GM18909 (cell line): ENCODE results near the gene GLRA1.
A peak's percentile ranks its signal among the peaks of the same experiment; 100 is the strongest.
"Not testable (repeated sequence)": the region's sequence is repeated elsewhere in the genome, so short reads cannot be mapped to it uniquely, and the experiment has no call there.

Experiments
- ATAC-seq: cut with Tn5 transposase; IDR thresholded peaks from one replicate; pipeline ENCODE4 v1.9.1; 2021; ENCODE audit warnings: mild to moderate bottlenecking; ENCODE audit not compliant: unreplicated experiment, poor library complexity

GLRA1 gene

GRCh38 chr5:151886546-151887275 lies 37.9 kb downstream of the GLRA1 start:
- ATAC-seq, result no peak

- ATAC-seq, result no peak
Measured at GRCh38 chr5:151885138-151885908, 39.3 kb downstream of the GLRA1 start.

GRCh38 chr5:151881621-151882225 lies 42.9 kb downstream of the GLRA1 start:
- ATAC-seq, result no peak

GRCh38 chr5:151880324-151880723 lies 44.3 kb downstream of the GLRA1 start:
- ATAC-seq, result no peak

- ATAC-seq, result no peak
Measured at GRCh38 chr5:151873701-151874100, 51.0 kb downstream of the GLRA1 start.

- ATAC-seq, result no peak
Measured at GRCh38 chr5:151872701-151873100, 52.0 kb downstream of the GLRA1 start.

GRCh38 chr5:151870820-151871219 lies 53.8 kb downstream of the GLRA1 start:
- no peak for ATAC-seq

GRCh38 chr5:151870271-151870670 lies 54.4 kb downstream of the GLRA1 start:
- no peak for ATAC-seq

GRCh38 chr5:151869843-151870242 lies 54.8 kb downstream of the GLRA1 start:
- no peak for ATAC-seq

- ATAC-seq, result no peak
Measured at GRCh38 chr5:151868451-151868850, 56.2 kb downstream of the GLRA1 start.

GRCh38 chr5:151864061-151864748 lies 60.4 kb downstream of the GLRA1 start:
- no peak for ATAC-seq

GRCh38 chr5:151863566-151863965 lies 61.1 kb downstream of the GLRA1 start:
- ATAC-seq, result no peak

- peak; percentile 68 for ATAC-seq
Measured at GRCh38 chr5:151862811-151863472, 61.7 kb downstream of the GLRA1 start.

GRCh38 chr5:151860867-151861266 lies 63.8 kb downstream of the GLRA1 start:
- not testable (repeated sequence) for ATAC-seq

GRCh38 chr5:151856861-151857260 lies 67.8 kb downstream of the GLRA1 start:
- ATAC-seq, result no peak

- no peak for ATAC-seq
Measured at GRCh38 chr5:151855701-151856100, 69.0 kb downstream of the GLRA1 start.

GRCh38 chr5:151847871-151848270 lies 76.8 kb downstream of the GLRA1 start:
- no peak for ATAC-seq

GRCh38 chr5:151846765-151847164 lies 77.9 kb downstream of the GLRA1 start:
- ATAC-seq, result no peak

- ATAC-seq, result not testable (repeated sequence)
Measured at GRCh38 chr5:151832843-151833242, 91.8 kb downstream of the GLRA1 start.

GRCh38 chr5:151829370-151829769 lies 95.3 kb downstream of the GLRA1 start:
- ATAC-seq, result no peak
